ENCODE measurements around the gene NEK6. TPM values are rescaled to one million over a fixed set of nuclear protein-coding genes. Genes with fewer than 3 reads are reported as not detected.

The NEK6 gene
- total and polyA plus RNA-seq, 2 of the 8 experiments (the other 6 are each of a cell fraction or from before 2014, with no cell fraction given) = 17.7 to 19.7 TPM

DNA sequence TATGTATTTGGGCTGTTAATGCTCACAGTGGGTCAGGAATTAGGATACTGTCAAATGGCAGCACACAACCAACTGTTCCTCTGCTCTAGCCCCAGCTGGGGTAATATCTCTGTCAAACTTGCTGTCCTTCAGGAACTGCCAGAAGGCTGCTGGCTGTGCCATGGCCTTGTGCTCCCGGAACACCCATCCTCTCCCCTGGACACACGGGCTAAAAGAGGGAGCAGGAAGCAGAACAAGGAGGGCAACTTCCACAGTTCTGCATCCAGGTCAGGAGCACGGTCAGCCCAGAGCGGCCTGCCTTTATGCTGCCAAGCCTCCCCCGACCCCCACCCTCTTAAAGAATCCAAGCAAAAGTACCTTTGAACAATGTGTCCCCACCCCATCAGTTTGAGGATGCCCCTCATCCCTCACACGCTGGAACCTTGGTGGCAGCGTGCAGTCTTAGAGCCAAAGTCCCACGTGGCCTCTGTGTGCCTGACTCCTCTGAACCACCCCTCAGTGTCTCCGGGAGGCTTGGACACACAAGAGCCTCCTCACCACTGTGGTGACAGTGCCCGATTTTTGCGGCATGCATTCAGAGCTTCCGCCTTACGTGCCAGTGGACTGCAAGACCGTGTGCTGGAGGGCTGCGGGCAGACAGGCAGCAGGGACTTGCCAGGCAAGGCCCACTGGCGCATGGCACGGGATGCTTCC, 96.7 kb downstream of the NEK6 start:
- Histone ChIP-seq H2BK12ac (ENCODE audit: low read depth, low read length) (no peak overlapping the region), H3K9ac (replicated peaks in 1 of 4; ENCODE audit: extremely low read depth in 1 of 4, low read depth in 3 of 4, low read length in 3 of 4) (no peak overlapping the region), H2BK5ac (ENCODE audit: low read depth, low read length) (peak overlapping the region; percentile 60; the same call in 1 of the 2 replicates), H3K79me1 (ENCODE audit: low read depth, low read length) (peaks cover 13% of the 10 kb centered on the region), H3K4ac (replicated peaks; ENCODE audit: insufficient read length, low read depth, low read length) (no peak overlapping the region), H2BK15ac (ENCODE audit: low read length) (no peak overlapping the region), H3K56ac (replicated peaks; ENCODE audit: insufficient read length, low read depth, low read length) (no peak overlapping the region), H3K36me3 (ENCODE audit: control insufficient read depth in 2 of 4, insufficient read depth in 4 of 4, low read length in 3 of 4) (peaks cover 9 to 28% (median 18%) of the 10 kb centered on the region in 4 experiments), H3K18ac (ENCODE audit: extremely low read depth, low read length) (no peak overlapping the region), H3K4me3 (ENCODE audit: extremely low read depth in 1 of 4, insufficient read depth in 2 of 4, low read depth in 3 of 4, low read length in 4 of 4) (no peak overlapping the region), H3K4me1 (replicated peaks in 1 of 4; ENCODE audit: control insufficient read depth in 3 of 4, insufficient read depth in 4 of 4, low read length in 3 of 4) (peaks cover 0 to 4% (median 0%) of the 10 kb centered on the region in 4 experiments; a peak in 1 of 7 replicates), H3K9me3 (ENCODE audit: insufficient read depth in 2 of 2, low read depth in 1 of 2, low read length in 1 of 2) (no peaks in the 10 kb centered on the region), H3K23ac (ENCODE audit: insufficient read length) (no peak overlapping the region), H4K20me1 (replicated peaks in 1 of 2; ENCODE audit: control insufficient read depth in 1 of 2, insufficient read depth in 2 of 2, low read length in 2 of 2) (peaks cover 10 to 29% of the 10 kb centered on the region in 2 experiments), H2AK5ac (ENCODE audit: low read depth, low read length) (no peak overlapping the region), H4K5ac (ENCODE audit: insufficient read length, low read depth, low read length) (no peak overlapping the region), H4K91ac (replicated peaks; ENCODE audit: insufficient read length, low read length) (no peak overlapping the region), H3K27me3 (replicated peaks in 1 of 4; ENCODE audit: control insufficient read depth in 3 of 4, extremely low read depth in 1 of 4, insufficient read depth in 3 of 4, low read length in 3 of 4) (no peaks in the 10 kb centered on the region), H3K23me2 (ENCODE audit: low read depth, low read length) (no peaks in the 10 kb centered on the region), H3K79me2 (ENCODE audit: control insufficient read depth in 1 of 2, insufficient read depth in 2 of 2, low read length in 2 of 2) (peaks cover 0 to 33% of the 10 kb centered on the region in 2 experiments; a peak in 2 of 4 replicates), H3K27ac (ENCODE audit: low read depth, low read length) (0 out of 2 replicates have a peak overlapping the region, but pooled peaks have one; percentile 16), H2AFZ (ENCODE audit: low read length) (no peak overlapping the region), H2BK120ac (replicated peaks; ENCODE audit: low read depth, low read length) (no peak overlapping the region), H4K8ac (ENCODE audit: extremely low read depth, insufficient read depth, low read length) (peak overlapping the region; percentile 45; the same call in 1 of the 2 replicates), H3K14ac (ENCODE audit: insufficient read length) (no peak overlapping the region), H2BK20ac (ENCODE audit: low read length) (no peak overlapping the region), H3K4me2 (ENCODE audit: insufficient read depth in 1 of 2, low read depth in 2 of 2, low read length in 2 of 2) (no peak overlapping the region)
- TF ChIP-seq NRF1 (IDR thresholded peaks at IDR 0.05; ENCODE audit: low read depth, low read length) (no peak), POLR2AphosphoS5 (IDR thresholded peaks at IDR 0.05; ENCODE audit: low read depth, low read length) (peak; percentile 46; the same call in 1 of the 2 replicates)
- TF ChIP-seq, protein P1, sequence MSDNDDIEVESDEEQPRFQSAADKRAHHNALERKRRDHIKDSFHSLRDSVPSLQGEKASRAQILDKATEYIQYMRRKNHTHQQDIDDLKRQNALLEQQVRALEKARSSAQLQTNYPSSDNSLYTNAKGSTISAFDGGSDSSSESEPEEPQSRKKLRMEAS (IDR thresholded peaks at IDR 0.05) = no peak
- WGBS, 2 experiments (ENCODE audit: extremely low coverage in 1 of 2, insufficient coverage in 1 of 2, insufficient read length in 1 of 2, insufficient replicate concordance in 2 of 2, low coverage in 1 of 2, low lambda C conversion rate in 2 of 2, missing lambda C conversion rate in 1 of 2) = 88% methylated on average over 17 of the region's 17 CpGs; no CpG with 5 or more reads in 1 of the 2 experiments
- FAIRE-seq (no peak), DNase-seq (ENCODE audit: low read depth in 1 of 2, low spot score in 2 of 2) (no peak)
- CTCF ChIA-PET (ENCODE audit: partially characterized antibody) = interaction anchor here (1.2 to 1.5 kb wide), 2 partner anchors 30 to 60 kb away, joined by 3 read pairs; no protein-coding TSS in a partner anchor
- POLR2A ChIA-PET (ENCODE audit: partially characterized antibody) = interaction anchor here (1.7 to 2.1 kb wide), 2 partner anchors 9 to 13 kb away, joined by 5 to 9 read pairs; no protein-coding TSS in a partner anchor

Measured in H1 (cell line).